Measurements from ENCODE around the gene CRYGB. TPM values are rescaled to one million over a fixed set of nuclear protein-coding genes. Genes with fewer than 3 reads are reported as not detected.

The CRYGB gene
- total RNA-seq, 1 donor from 2014 or later, result not detected

GRCh38 chr2:208172125-208172524 is 26.2 kb upstream of the CRYGB start:
- H3K27ac Mint-ChIP-seq (ENCODE audit: unreplicated experiment), result no peak overlapping the region
- peaks cover 3% of the 10 kb centered on the region for H3K27me3 Mint-ChIP-seq (ENCODE audit: unreplicated experiment)
- no peak overlapping the region for H3K4me3 Mint-ChIP-seq (ENCODE audit: unreplicated experiment)
- H3K4me1 Mint-ChIP-seq (ENCODE audit: unreplicated experiment), result peaks cover 2% of the 10 kb centered on the region
- no peak for TF ChIP-seq CTCF (IDR thresholded peaks at IDR 0.05; ENCODE audit: unreplicated experiment)
- no peaks in the 10 kb centered on the region for H3K9me3 Mint-ChIP-seq (ENCODE audit: unreplicated experiment)
- H3K36me3 Mint-ChIP-seq (ENCODE audit: low read depth, unreplicated experiment), result no peaks in the 10 kb centered on the region
- DNase-seq (ENCODE audit: low spot score), result no peak

DNA sequence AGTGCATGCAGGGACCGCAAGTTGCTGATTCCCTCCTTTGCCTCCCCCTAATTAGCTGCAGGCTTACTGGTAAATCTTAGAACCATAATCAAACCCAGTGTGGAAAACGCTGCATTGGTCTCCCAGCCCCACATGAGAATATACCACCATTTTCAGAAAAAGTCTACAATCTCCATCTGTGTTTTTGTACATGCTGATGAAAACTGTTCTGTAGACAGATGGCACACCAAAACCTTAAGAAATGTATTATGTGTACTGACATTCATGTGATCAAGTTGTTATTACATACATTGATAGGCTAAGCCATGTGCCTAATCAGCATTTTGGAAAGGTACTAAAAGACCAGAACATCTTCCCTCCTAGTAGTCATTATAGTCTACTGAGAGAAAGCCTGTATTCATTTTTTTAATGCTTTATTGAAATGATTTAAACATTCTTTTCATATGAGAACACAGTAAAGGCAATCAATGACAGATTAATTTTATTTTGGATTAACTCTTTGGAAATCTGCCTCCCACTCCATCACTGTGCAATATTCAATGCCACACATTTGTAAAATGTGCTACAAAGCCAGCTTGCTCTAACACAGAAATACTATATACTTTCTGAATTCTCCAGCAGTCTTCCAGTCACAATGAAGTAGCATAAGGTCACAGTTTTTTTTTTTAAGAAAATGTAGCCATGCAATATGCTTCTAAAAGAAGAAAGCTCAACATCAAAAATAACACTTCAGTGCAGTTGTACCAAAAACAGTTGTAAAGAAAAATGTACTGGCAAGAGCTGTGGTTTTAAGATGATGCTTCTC is 19.2 kb upstream of the CRYGB start:
- H3K9me3 Mint-ChIP-seq (ENCODE audit: unreplicated experiment), result no peaks in the 10 kb centered on the region
- no peak for TF ChIP-seq CTCF (IDR thresholded peaks at IDR 0.05; ENCODE audit: unreplicated experiment)
- no peak overlapping the region for H3K27ac Mint-ChIP-seq (ENCODE audit: unreplicated experiment)
- DNase-seq (ENCODE audit: low spot score), result no peak
- no peaks in the 10 kb centered on the region for H3K4me1 Mint-ChIP-seq (ENCODE audit: unreplicated experiment)
- no peak overlapping the region for H3K4me3 Mint-ChIP-seq (ENCODE audit: unreplicated experiment)
- H3K36me3 Mint-ChIP-seq (ENCODE audit: low read depth, unreplicated experiment), result no peaks in the 10 kb centered on the region
- peaks cover 2% of the 10 kb centered on the region for H3K27me3 Mint-ChIP-seq (ENCODE audit: unreplicated experiment)

DNA sequence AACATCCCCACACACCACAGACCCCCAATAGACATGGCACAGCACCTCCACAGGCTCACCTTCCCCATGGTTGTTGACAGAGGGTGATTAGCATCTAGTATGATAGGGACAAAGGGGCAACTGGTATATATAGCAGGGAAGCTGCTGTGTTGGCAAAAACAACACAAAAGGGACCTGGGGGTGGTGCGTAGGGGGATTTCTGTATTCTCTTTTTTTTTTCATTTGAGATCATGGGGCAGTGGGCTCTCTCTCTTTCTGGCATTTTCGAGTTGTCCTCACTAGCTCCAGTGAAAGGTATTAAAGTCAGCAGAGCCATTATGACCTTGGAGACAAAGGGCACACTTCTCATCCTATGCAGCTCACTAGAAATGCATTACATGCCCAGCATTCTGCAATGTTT is 17.5 kb upstream of the CRYGB start, which contains the start of gene CRYGA:
TSS of gene CRYGA (minus strand) at position 101 of the 400 bp plus-strand sequence. CDS start at position 68, 33 bp downstream.
- H3K27me3 Mint-ChIP-seq (ENCODE audit: unreplicated experiment), result peaks cover 5% of the 10 kb centered on the region
- no peak within 1 kb of the TSS for H3K27ac Mint-ChIP-seq (ENCODE audit: unreplicated experiment)
- no peaks in the 10 kb centered on the region for H3K4me1 Mint-ChIP-seq (ENCODE audit: unreplicated experiment)
- H3K9me3 Mint-ChIP-seq (ENCODE audit: unreplicated experiment), result no peaks in the 10 kb centered on the region
- no peaks in the 10 kb centered on the region for H3K36me3 Mint-ChIP-seq (ENCODE audit: low read depth, unreplicated experiment)
- TF ChIP-seq CTCF (IDR thresholded peaks at IDR 0.05; ENCODE audit: unreplicated experiment), result no peak
- no peak for DNase-seq (ENCODE audit: low spot score)
- no peak within 1 kb of the TSS for H3K4me3 Mint-ChIP-seq (ENCODE audit: unreplicated experiment)

DNA sequence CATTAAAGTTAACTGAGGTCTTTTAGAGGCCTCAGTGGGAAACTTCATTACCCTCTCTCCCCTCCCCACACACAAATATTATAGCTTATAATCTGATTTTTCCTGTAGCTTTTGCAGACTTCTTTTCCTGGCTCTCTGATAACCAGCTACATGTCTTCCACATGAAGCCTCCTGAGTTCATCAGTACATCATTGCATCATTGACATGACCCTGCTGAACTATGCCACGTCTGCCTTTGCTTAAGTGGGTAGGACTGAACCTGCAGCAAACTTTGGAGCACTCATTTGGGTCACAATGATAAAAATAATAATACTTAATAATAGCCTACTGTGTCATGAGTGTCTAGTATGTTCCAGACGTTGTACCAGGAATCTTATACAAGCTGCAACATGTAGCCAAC is 10.5 kb upstream of the CRYGB start:
- DNase-seq (ENCODE audit: low spot score), result no peak
- no peak for TF ChIP-seq CTCF (IDR thresholded peaks at IDR 0.05; ENCODE audit: unreplicated experiment)
- Mint-ChIP-seq H3K4me3 (ENCODE audit: unreplicated experiment) (no peak overlapping the region), H3K27me3 (ENCODE audit: unreplicated experiment) (peaks cover 3% of the 10 kb centered on the region), H3K27ac (ENCODE audit: unreplicated experiment) (no peak overlapping the region), H3K36me3 (ENCODE audit: low read depth, unreplicated experiment) (no peaks in the 10 kb centered on the region), H3K4me1 (ENCODE audit: unreplicated experiment) (no peaks in the 10 kb centered on the region), H3K9me3 (ENCODE audit: unreplicated experiment) (no peaks in the 10 kb centered on the region)

DNA sequence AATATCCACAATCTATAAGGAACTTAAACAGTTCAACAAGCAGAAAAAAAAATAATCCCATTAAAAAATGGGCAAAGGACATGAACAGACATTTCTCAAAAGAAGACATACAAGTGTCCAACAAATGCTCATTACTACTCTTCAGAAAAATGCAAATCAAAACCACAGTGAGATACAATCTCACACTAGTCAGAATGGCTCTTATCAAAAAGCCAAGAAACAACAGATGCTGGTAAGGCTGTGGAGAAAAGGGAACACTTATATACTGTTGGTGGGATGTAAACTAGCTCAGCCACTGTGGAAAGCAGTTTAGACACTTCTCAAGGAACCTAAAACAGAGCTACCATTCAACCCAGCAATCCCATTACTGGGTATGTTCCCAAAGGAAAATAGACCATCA is 7.2 kb upstream of the CRYGB start:
- H3K27me3 Mint-ChIP-seq (ENCODE audit: unreplicated experiment), result no peaks in the 10 kb centered on the region
- H3K4me3 Mint-ChIP-seq (ENCODE audit: unreplicated experiment), result no peak overlapping the region
- no peak for DNase-seq (ENCODE audit: low spot score)
- H3K4me1 Mint-ChIP-seq (ENCODE audit: unreplicated experiment), result peaks cover 3% of the 10 kb centered on the region
- no peaks in the 10 kb centered on the region for H3K9me3 Mint-ChIP-seq (ENCODE audit: unreplicated experiment)
- peaks cover 5% of the 10 kb centered on the region for H3K36me3 Mint-ChIP-seq (ENCODE audit: low read depth, unreplicated experiment)
- no peak overlapping the region for H3K27ac Mint-ChIP-seq (ENCODE audit: unreplicated experiment)
- no peak for TF ChIP-seq CTCF (IDR thresholded peaks at IDR 0.05; ENCODE audit: unreplicated experiment)
